Stomach smooth muscle (tissue), 2 donors: ENCODE results near the gene KCNJ5.

Experiments
- H3K27ac ChIP-seq: one replicate; pipeline ENCODE4 v1.7.0; 2013; ENCODE audit warnings: mild to moderate bottlenecking, low read length, inconsistent platforms
- H3K27me3 ChIP-seq, 2 donors: one replicate each; pipeline ENCODE4 v1.7.0; 2013; ENCODE audit warnings: low read length in 2 of 2; ENCODE audit not compliant: insufficient read depth in 2 of 2, control insufficient read depth in 1 of 2
- H3K36me3 ChIP-seq, 2 donors: one replicate each; pipeline ENCODE4 v1.7.0; 2013; ENCODE audit warnings: low read length in 2 of 2; ENCODE audit not compliant: control insufficient read depth in 2 of 2, insufficient read depth in 2 of 2
- H3K4me1 ChIP-seq: one replicate; pipeline ENCODE4 v1.7.0; 2013; ENCODE audit warnings: low read length; ENCODE audit not compliant: control insufficient read depth, insufficient read depth
- H3K4me3 ChIP-seq, 2 donors: one replicate each; pipeline ENCODE4 v1.7.0; 2013; ENCODE audit warnings: low read length in 2 of 2
- H3K9ac ChIP-seq, 2 donors: one replicate each; pipeline ENCODE4 v1.7.0; 2013; ENCODE audit warnings: low read length in 2 of 2, mild to moderate bottlenecking in 1 of 2
- H3K9me3 ChIP-seq, 2 donors: one replicate each; pipeline ENCODE4 v1.7.0; 2013; ENCODE audit warnings: low read length in 2 of 2; ENCODE audit not compliant: control insufficient read depth in 2 of 2
- donor health status: healthy.
- donor health status: Pancreatic carcinoma.

KCNJ5 gene

DNA sequence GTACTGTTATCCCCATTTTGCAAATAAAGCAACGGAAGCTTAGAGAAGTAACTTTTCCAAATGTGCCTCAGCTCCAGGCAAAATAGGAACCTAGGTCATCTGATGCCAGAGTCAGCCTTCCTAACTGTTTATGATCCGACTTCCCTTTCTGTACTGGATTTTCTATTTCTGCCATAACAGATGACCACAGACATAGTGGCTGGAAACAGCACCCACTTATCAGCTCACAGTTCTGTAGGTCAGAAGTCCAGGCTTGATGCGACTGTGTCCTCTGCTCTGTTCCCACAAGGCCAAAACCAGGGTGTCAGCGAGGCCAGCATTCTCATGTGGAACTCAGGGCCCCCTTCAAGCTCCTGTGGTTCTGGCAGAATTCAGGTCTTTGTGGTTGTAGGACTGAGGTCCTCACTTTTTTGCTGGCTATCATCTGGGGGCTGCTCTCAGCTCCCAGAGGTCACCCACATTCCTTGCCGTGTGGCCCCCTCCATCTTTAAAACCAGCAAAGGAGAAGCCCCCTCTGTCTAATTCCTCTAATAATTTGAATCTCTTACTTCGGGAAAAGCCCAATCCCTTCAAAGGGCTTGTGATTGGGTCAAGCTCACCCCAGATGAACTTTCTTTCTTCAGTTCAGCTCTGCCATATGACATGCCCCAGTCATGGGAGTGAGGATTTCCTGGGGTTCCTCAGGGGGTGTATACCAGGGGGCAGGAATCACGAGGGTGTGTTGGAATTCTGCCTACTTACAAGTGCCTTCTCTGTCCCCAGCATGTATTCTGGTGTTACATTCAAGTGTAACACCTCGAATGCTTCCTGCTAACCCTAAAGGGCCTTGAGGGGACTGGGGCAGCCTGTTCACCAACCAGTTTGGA lies 15.3 kb downstream of the KCNJ5 start:
- peak overlapping the region in 1 of 2 donors; percentile 29 for H3K9ac ChIP-seq
- no peaks in the 10 kb centered on the region for H3K36me3 ChIP-seq
- peaks cover 14% of the 10 kb centered on the region for H3K4me1 ChIP-seq
- H3K4me3 ChIP-seq: peak overlapping the region; percentile 54 to 69
- peaks cover 13 to 28% of the 10 kb centered on the region in 2 donors for H3K27me3 ChIP-seq
- H3K27ac ChIP-seq: no peak overlapping the region
- no peaks in the 10 kb centered on the region for H3K9me3 ChIP-seq

DNA sequence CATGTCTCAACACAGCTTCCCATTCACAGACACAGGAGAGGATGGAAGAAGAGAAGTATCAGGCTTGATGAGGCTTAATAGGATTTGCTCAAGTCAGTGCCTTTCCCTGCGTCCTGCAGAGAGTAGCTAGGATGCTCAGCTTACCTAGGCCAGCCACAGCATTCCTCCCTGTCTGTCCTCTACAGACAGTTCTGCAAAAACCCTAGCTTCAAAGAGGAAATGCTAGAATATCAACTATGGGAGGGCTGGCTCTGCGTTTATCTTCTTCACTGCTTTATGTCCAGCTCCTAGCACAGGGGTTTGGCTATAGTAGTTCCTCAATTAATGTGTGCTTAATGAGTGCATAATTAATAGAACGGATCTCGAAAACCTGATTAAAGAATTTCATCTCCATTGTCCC lies 16.4 kb downstream of the KCNJ5 start:
- H3K27me3 ChIP-seq: peaks cover 15 to 34% of the 10 kb centered on the region in 2 donors
- no peaks in the 10 kb centered on the region for H3K36me3 ChIP-seq
- H3K4me1 ChIP-seq: peaks cover 14% of the 10 kb centered on the region
- no peak overlapping the region for H3K9ac ChIP-seq
- H3K4me3 ChIP-seq: no peak overlapping the region
- H3K9me3 ChIP-seq: no peaks in the 10 kb centered on the region
- H3K27ac ChIP-seq: no peak overlapping the region

DNA sequence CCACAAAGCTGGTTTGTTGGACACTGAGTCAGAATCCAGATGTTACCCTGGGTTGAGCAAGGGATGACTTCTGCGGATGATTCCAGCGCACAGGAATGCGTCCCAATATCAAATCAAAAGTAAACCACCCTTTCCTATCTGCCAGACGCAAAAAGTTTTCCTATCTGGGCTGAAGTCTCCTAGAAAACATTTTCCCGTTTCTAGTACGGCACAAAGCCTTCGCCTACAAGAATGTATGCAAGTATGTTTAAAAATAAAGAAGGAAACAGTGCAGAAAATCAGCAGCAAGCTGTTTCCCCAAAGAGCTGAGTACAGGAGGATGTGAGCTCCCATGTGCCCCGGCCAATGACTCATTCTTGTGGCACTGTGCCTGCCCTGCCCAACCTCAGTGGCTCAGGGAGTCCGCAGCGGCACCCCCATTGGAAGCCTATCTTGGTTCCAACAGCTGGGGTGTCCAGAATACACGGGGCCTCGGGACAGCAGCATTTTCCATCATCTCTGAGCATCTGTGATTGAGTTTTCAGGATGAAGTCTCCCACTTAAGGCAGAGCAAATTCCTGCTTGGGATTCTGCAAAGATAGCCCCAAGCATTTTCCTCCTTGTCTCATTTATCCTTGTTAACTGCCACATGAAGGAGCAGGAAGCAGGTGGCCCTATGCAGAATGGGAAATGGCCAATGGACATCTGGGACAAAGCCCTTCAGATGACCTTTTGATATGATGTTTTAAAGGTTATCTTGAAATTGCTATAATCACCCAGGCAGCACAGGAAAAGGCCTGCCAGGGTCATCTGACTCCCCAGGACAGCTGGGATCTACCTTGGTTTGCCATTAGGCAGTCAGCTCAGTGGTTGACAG lies 17.5 kb downstream of the KCNJ5 start:
- Histone ChIP-seq H3K4me1 (peaks cover 14% of the 10 kb centered on the region), H3K9ac (no peak overlapping the region), H3K27ac (no peak overlapping the region)

DNA sequence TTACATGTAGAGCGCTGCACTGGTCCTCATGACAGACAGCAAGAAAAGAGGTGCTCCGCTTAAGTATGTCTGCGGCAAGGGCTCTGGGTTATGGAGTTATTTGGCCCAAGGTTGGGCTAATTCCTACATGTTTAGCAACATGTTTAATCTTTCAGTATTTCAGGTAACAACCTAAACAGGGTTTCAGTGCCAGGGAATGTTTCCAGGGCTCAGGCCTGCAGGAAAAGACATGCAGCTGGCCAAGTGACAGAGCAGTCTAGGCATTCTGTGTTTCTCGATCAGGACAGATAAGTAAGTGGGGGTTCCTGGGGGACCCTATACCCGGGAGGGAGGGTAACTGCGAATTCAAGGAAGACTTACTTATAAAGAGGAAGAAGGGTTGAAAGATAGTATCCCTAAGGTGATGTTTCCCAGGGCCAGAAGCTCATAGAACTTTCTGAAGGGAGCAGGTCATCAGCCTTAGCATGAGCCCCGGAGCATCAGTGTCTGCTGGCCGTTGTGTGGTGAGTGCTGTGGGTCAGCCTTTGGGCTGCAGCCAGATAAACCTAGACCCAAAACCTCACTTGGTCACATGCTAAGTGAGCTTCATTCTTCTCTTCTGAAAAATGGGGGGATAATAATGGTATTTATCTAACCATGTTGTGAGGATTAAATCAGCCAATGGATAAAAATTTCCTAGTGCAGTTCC lies 18.4 kb downstream of the KCNJ5 start:
- Histone ChIP-seq H3K9ac (no peak overlapping the region), H3K4me3 (no peak overlapping the region), H3K9me3 (no peaks in the 10 kb centered on the region), H3K36me3 (no peaks in the 10 kb centered on the region), H3K27me3 (peaks cover 16 to 37% of the 10 kb centered on the region in 2 donors), H3K27ac (no peak overlapping the region), H3K4me1 (peaks cover 14% of the 10 kb centered on the region)

More for the DNA sequence above, 17.5 kb downstream of the KCNJ5 start:
- Histone ChIP-seq H3K9me3 (no peaks in the 10 kb centered on the region), H3K36me3 (no peaks in the 10 kb centered on the region), H3K4me3 (no peak overlapping the region), H3K27me3 (peaks cover 15 to 34% of the 10 kb centered on the region in 2 donors)

DNA sequence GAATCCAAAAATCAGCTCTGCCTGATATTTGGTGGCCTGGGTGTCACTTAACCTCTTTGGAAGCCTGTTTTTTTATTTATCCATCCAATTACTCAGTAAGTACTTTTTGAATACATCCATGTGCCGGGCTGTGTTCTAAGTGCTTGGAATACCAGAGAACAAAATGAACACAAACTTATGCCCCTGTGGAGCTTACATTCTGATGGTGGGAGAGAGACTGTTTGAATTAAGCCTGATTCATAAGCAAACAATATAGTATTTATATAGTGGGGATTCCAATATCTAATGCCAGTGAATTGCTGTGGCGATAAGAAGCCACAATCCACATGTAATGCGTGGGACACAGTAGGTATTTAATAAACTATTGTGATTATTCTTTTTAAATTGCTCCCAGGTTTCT lies 19.4 kb downstream of the KCNJ5 start:
- Histone ChIP-seq H3K4me3 (no peak overlapping the region), H3K36me3 (no peaks in the 10 kb centered on the region), H3K9me3 (no peaks in the 10 kb centered on the region), H3K27me3 (peaks cover 20 to 36% of the 10 kb centered on the region in 2 donors), H3K4me1 (peaks cover 10% of the 10 kb centered on the region), H3K27ac (no peak overlapping the region), H3K9ac (no peak overlapping the region)

DNA sequence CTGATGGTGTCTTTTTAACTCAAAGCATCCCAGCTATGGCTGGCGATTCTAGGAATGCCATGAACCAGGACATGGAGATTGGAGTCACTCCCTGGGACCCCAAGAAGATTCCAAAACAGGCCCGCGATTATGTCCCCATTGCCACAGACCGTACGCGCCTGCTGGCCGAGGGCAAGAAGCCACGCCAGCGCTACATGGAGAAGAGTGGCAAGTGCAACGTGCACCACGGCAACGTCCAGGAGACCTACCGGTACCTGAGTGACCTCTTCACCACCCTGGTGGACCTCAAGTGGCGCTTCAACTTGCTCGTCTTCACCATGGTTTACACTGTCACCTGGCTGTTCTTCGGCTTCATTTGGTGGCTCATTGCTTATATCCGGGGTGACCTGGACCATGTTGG lies 20.1 kb downstream of the KCNJ5 start:
- Histone ChIP-seq H3K36me3 (no peaks in the 10 kb centered on the region), H3K27me3 (peaks cover 17 to 33% of the 10 kb centered on the region in 2 donors), H3K27ac (no peak overlapping the region), H3K4me3 (no peak overlapping the region), H3K9ac (no peak overlapping the region), H3K4me1 (peaks cover 4% of the 10 kb centered on the region), H3K9me3 (no peaks in the 10 kb centered on the region)

DNA sequence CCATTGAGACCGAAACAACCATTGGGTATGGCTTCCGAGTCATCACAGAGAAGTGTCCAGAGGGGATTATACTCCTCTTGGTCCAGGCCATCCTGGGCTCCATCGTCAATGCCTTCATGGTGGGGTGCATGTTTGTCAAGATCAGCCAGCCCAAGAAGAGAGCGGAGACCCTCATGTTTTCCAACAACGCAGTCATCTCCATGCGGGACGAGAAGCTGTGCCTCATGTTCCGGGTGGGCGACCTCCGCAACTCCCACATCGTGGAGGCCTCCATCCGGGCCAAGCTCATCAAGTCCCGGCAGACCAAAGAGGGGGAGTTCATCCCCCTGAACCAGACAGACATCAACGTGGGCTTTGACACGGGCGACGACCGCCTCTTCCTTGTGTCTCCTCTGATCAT lies 20.5 kb downstream of the KCNJ5 start:
- Histone ChIP-seq H3K9me3 (no peaks in the 10 kb centered on the region), H3K27ac (no peak overlapping the region), H3K9ac (no peak overlapping the region), H3K4me1 (no peaks in the 10 kb centered on the region), H3K4me3 (no peak overlapping the region), H3K36me3 (no peaks in the 10 kb centered on the region), H3K27me3 (peaks cover 12 to 28% of the 10 kb centered on the region in 2 donors)

DNA sequence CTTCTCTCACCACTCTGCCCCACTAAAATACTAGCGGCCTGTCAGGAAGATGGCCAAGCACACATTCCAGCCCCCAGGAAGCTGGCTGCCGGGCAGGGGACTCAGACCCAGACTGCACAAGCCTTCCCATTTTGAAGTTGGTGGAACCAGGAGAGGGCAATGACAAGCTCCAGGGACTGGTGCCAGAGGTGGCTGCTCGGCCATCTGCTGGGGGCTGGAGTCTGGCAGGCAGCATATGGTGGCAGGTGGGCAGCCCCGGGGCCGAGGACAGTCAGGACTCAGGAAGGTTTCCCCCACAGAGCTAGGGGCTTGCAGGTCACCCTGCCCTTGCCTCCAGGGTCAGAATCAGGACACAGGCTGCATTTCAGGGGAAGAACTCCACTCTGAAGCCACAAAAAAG lies 22.6 kb downstream of the KCNJ5 start:
- Histone ChIP-seq H3K4me1 (no peaks in the 10 kb centered on the region), H3K9me3 (no peaks in the 10 kb centered on the region), H3K27ac (no peak overlapping the region), H3K4me3 (no peak overlapping the region), H3K9ac (no peak overlapping the region), H3K36me3 (no peaks in the 10 kb centered on the region), H3K27me3 (peaks cover 7 to 22% of the 10 kb centered on the region in 2 donors)

DNA sequence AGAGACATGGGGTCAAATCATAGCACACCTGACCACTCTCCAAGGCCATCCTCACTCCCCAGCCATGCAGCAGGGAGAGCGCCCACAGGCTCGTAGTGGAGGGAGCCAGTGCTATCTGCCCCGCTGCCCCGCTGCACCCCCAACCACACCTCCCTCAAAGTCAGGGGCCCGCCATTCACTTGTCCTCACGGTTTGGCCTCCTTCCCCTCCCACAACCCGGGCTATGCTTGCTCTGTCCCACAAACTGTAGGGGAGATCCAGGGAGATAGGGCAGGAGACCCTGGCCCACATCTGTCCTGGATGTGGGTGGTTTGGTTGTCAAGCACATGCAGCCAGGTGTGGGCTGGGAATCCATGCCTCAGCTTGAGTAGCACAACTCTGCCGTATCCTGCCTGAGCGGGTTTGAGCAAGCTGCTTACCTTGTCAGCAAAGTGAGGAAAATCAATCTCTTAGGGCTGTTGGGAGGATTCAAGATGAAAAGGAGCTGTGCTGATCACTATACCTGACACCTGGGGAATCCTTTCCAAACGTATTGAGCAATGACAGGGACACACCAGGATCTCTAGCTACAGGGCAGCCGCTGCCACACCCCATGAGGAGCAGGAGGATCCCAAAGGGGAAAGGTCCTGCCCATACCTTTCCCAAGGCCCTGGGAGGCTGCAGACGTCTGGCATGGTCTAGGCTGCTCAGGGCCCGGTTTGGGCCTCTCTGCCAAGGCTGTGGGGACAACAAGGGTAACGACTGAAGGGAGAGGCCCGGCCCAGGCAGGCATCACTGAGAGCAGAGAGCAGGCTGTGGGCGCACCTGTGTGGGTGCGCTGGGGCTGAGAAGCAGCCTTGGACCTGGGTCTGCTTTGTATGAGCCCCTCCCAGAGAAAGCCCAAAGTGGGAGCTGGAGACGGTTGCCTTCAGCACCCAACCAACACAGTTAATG lies 23.3 kb downstream of the KCNJ5 start:
- Histone ChIP-seq H3K27me3 (peaks cover 7 to 15% of the 10 kb centered on the region in 2 donors), H3K4me3 (no peak overlapping the region), H3K36me3 (no peaks in the 10 kb centered on the region), H3K27ac (no peak overlapping the region), H3K9me3 (no peaks in the 10 kb centered on the region), H3K4me1 (no peaks in the 10 kb centered on the region), H3K9ac (no peak overlapping the region)

DNA sequence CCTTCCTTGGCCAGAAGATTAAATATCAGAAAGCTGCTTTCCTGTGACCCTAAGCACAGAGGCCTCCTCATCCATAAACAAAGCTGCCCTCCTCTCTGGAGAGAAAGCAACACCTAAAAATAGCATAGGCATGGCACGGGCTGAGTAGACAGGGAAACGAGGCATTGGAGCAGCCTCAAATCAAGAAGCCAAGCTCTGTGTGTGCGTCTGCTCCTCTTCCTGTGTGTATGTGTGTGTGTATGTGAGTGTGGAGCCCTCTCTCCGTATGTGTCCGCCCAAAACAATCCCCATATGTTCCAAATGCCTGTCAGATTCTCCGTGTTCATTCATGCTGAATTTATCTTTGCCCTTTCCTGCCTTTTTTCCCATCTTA lies 24.0 kb downstream of the KCNJ5 start:
- H3K36me3 ChIP-seq: no peaks in the 10 kb centered on the region
- H3K9me3 ChIP-seq: no peaks in the 10 kb centered on the region
- peaks cover 7 to 15% of the 10 kb centered on the region in 2 donors for H3K27me3 ChIP-seq
- no peak overlapping the region for H3K9ac ChIP-seq
- no peak overlapping the region for H3K27ac ChIP-seq
- no peaks in the 10 kb centered on the region for H3K4me1 ChIP-seq
- H3K4me3 ChIP-seq: no peak overlapping the region
